Dendritic cell treated with granulocyte-macrophage colony-stimulating factor and Interleukin-4, amounts not matched to agents 40 ng/mL and 50 ng/mL, for 4 days (primary cell): ENCODE data around the gene NAALADL2.

ENCODE experiments used
- H3K27ac Mint-ChIP-seq: one replicate; pipeline ENCODE4 v1.8.0; 2022; ENCODE audit warnings: mild to moderate bottlenecking, mixed read lengths
- H3K27me3 Mint-ChIP-seq: one replicate; pipeline ENCODE4 v1.8.0; 2022; ENCODE audit warnings: mild to moderate bottlenecking, mixed read lengths
- H3K36me3 Mint-ChIP-seq: one replicate; pipeline ENCODE4 v1.8.0; 2022; ENCODE audit warnings: low read depth, mixed read lengths
- H3K4me1 Mint-ChIP-seq: one replicate; pipeline ENCODE4 v1.8.0; 2022; ENCODE audit warnings: low read depth, mixed read lengths
- H3K4me3 Mint-ChIP-seq: one replicate; pipeline ENCODE4 v1.8.0; 2022; ENCODE audit warnings: mild to moderate bottlenecking, moderate library complexity, mixed read lengths
- H3K9me3 Mint-ChIP-seq: one replicate; pipeline ENCODE4 v1.8.0; 2022; ENCODE audit warnings: mixed read lengths
- intact Hi-C: fragments of 100-400 bp; cut with micrococcal nuclease; formaldehyde crosslinking; loops from one replicate; pipeline ENCODE4 v1.15.0; 2022

Gene NAALADL2

GRCh38 chr3:174960898-174961297 lies 101.8 kb downstream of the NAALADL2 start:
- no peak overlapping the region for H3K4me3 Mint-ChIP-seq
- intact Hi-C loops, result no loop called here
- H3K4me1 Mint-ChIP-seq, result no peaks in the 10 kb centered on the region
- no peaks in the 10 kb centered on the region for H3K27me3 Mint-ChIP-seq
- H3K36me3 Mint-ChIP-seq, result no peaks in the 10 kb centered on the region
- H3K9me3 Mint-ChIP-seq, result peaks cover 16% of the 10 kb centered on the region
- no peak overlapping the region for H3K27ac Mint-ChIP-seq

GRCh38 chr3:174973465-174973864 lies 114.3 kb downstream of the NAALADL2 start:
- H3K4me3 Mint-ChIP-seq, result no peak overlapping the region
- H3K36me3 Mint-ChIP-seq, result no peaks in the 10 kb centered on the region
- intact Hi-C loops, result no loop called here
- H3K27ac Mint-ChIP-seq, result no peak overlapping the region
- peaks cover 24% of the 10 kb centered on the region for H3K9me3 Mint-ChIP-seq
- H3K4me1 Mint-ChIP-seq, result no peaks in the 10 kb centered on the region
- no peaks in the 10 kb centered on the region for H3K27me3 Mint-ChIP-seq

GRCh38 chr3:174986685-174987084 lies 127.6 kb downstream of the NAALADL2 start:
- intact Hi-C loops, result no loop called here
- Mint-ChIP-seq H3K36me3 (no peaks in the 10 kb centered on the region), H3K9me3 (peaks cover 35% of the 10 kb centered on the region), H3K4me1 (no peaks in the 10 kb centered on the region), H3K4me3 (no peak overlapping the region), H3K27ac (no peak overlapping the region), H3K27me3 (no peaks in the 10 kb centered on the region)

GRCh38 chr3:175001091-175001490 lies 142.0 kb downstream of the NAALADL2 start:
- H3K27ac Mint-ChIP-seq, result no peak overlapping the region
- intact Hi-C loops, result no loop called here
- H3K4me1 Mint-ChIP-seq, result no peaks in the 10 kb centered on the region
- H3K36me3 Mint-ChIP-seq, result no peaks in the 10 kb centered on the region
- peaks cover 14% of the 10 kb centered on the region for H3K9me3 Mint-ChIP-seq
- H3K27me3 Mint-ChIP-seq, result no peaks in the 10 kb centered on the region
- no peak overlapping the region for H3K4me3 Mint-ChIP-seq

GRCh38 chr3:175002732-175003143 lies 143.6 kb downstream of the NAALADL2 start:
- H3K4me3 Mint-ChIP-seq, result no peak overlapping the region
- no peaks in the 10 kb centered on the region for H3K36me3 Mint-ChIP-seq
- intact Hi-C loops, result no loop called here
- H3K27me3 Mint-ChIP-seq, result no peaks in the 10 kb centered on the region
- H3K9me3 Mint-ChIP-seq, result peaks cover 3% of the 10 kb centered on the region
- no peak overlapping the region for H3K27ac Mint-ChIP-seq
- H3K4me1 Mint-ChIP-seq, result no peaks in the 10 kb centered on the region

GRCh38 chr3:175003590-175003989 lies 144.5 kb downstream of the NAALADL2 start:
- Mint-ChIP-seq H3K36me3 (no peaks in the 10 kb centered on the region), H3K27me3 (no peaks in the 10 kb centered on the region), H3K27ac (no peak overlapping the region), H3K4me1 (no peaks in the 10 kb centered on the region), H3K4me3 (no peak overlapping the region), H3K9me3 (no peaks in the 10 kb centered on the region)
- intact Hi-C loops, result no loop called here

- Mint-ChIP-seq H3K4me3 (no peak overlapping the region), H3K9me3 (no peaks in the 10 kb centered on the region), H3K4me1 (no peaks in the 10 kb centered on the region), H3K27ac (no peak overlapping the region), H3K27me3 (no peaks in the 10 kb centered on the region), H3K36me3 (no peaks in the 10 kb centered on the region)
- intact Hi-C loops, result no loop called here
Measured at GRCh38 chr3:175005193-175005592, 146.1 kb downstream of the NAALADL2 start.

GRCh38 chr3:175005881-175006280 lies 146.7 kb downstream of the NAALADL2 start:
- no peak overlapping the region for H3K4me3 Mint-ChIP-seq
- no peaks in the 10 kb centered on the region for H3K27me3 Mint-ChIP-seq
- no peaks in the 10 kb centered on the region for H3K36me3 Mint-ChIP-seq
- intact Hi-C loops, result no loop called here
- no peaks in the 10 kb centered on the region for H3K4me1 Mint-ChIP-seq
- no peaks in the 10 kb centered on the region for H3K9me3 Mint-ChIP-seq
- H3K27ac Mint-ChIP-seq, result no peak overlapping the region

GRCh38 chr3:175007306-175007705 lies 148.2 kb downstream of the NAALADL2 start:
- intact Hi-C loops, result no loop called here
- no peak overlapping the region for H3K4me3 Mint-ChIP-seq
- no peak overlapping the region for H3K27ac Mint-ChIP-seq
- H3K4me1 Mint-ChIP-seq, result no peaks in the 10 kb centered on the region
- no peaks in the 10 kb centered on the region for H3K36me3 Mint-ChIP-seq
- no peaks in the 10 kb centered on the region for H3K9me3 Mint-ChIP-seq
- H3K27me3 Mint-ChIP-seq, result no peaks in the 10 kb centered on the region

- Mint-ChIP-seq H3K9me3 (no peaks in the 10 kb centered on the region), H3K4me3 (no peak overlapping the region), H3K27me3 (no peaks in the 10 kb centered on the region), H3K36me3 (no peaks in the 10 kb centered on the region), H3K27ac (no peak overlapping the region), H3K4me1 (no peaks in the 10 kb centered on the region)
- intact Hi-C loops, result no loop called here
Measured at GRCh38 chr3:175009295-175009694, 150.2 kb downstream of the NAALADL2 start.

- Mint-ChIP-seq H3K27ac (no peak overlapping the region), H3K9me3 (peaks cover 4% of the 10 kb centered on the region), H3K27me3 (no peaks in the 10 kb centered on the region), H3K4me1 (no peaks in the 10 kb centered on the region), H3K36me3 (no peaks in the 10 kb centered on the region), H3K4me3 (no peak overlapping the region)
- intact Hi-C loops, result no loop called here
Measured at GRCh38 chr3:175015056-175015635, 156.0 kb downstream of the NAALADL2 start.

- Mint-ChIP-seq H3K4me1 (no peaks in the 10 kb centered on the region), H3K36me3 (no peaks in the 10 kb centered on the region), H3K4me3 (no peak overlapping the region), H3K27ac (no peak overlapping the region), H3K27me3 (no peaks in the 10 kb centered on the region), H3K9me3 (peaks cover 14% of the 10 kb centered on the region)
- intact Hi-C loops, result no loop called here
Measured at GRCh38 chr3:175018946-175019727, 160.0 kb downstream of the NAALADL2 start.

GRCh38 chr3:175020101-175020500 lies 161.0 kb downstream of the NAALADL2 start:
- intact Hi-C loops, result no loop called here
- H3K4me3 Mint-ChIP-seq, result no peak overlapping the region
- no peaks in the 10 kb centered on the region for H3K36me3 Mint-ChIP-seq
- H3K9me3 Mint-ChIP-seq, result peaks cover 14% of the 10 kb centered on the region
- no peak overlapping the region for H3K27ac Mint-ChIP-seq
- H3K4me1 Mint-ChIP-seq, result no peaks in the 10 kb centered on the region
- H3K27me3 Mint-ChIP-seq, result no peaks in the 10 kb centered on the region

GRCh38 chr3:175029828-175030227 lies 170.7 kb downstream of the NAALADL2 start:
- no peak overlapping the region for H3K4me3 Mint-ChIP-seq
- intact Hi-C loops, result no loop called here
- no peaks in the 10 kb centered on the region for H3K4me1 Mint-ChIP-seq
- H3K9me3 Mint-ChIP-seq, result peaks cover 19% of the 10 kb centered on the region
- H3K27me3 Mint-ChIP-seq, result no peaks in the 10 kb centered on the region
- no peaks in the 10 kb centered on the region for H3K36me3 Mint-ChIP-seq
- no peak overlapping the region for H3K27ac Mint-ChIP-seq

- Mint-ChIP-seq H3K9me3 (peaks cover 46% of the 10 kb centered on the region), H3K36me3 (no peaks in the 10 kb centered on the region), H3K27me3 (no peaks in the 10 kb centered on the region), H3K27ac (no peak overlapping the region), H3K4me1 (no peaks in the 10 kb centered on the region), H3K4me3 (no peak overlapping the region)
- intact Hi-C loops, result no loop called here
Measured at GRCh38 chr3:175039875-175040274, 180.7 kb downstream of the NAALADL2 start.
